HepG2 (cell line): ENCODE results near the gene SNRPD1. TPM values are rescaled to one million over a fixed set of nuclear protein-coding genes. Genes with fewer than 3 reads are reported as not detected.

Experiments used
- AKAP8 ChIP-seq: sonication (generic); formaldehyde crosslinking; IDR thresholded peaks from 2 replicates; pipeline ENCODE4 v1.5.1; 2020; ENCODE audit warnings: mild to moderate bottlenecking, missing genetic modification reagents
- HMG20B ChIP-seq: conservative IDR thresholded peaks from 2 replicates; pipeline ENCODE4 v1.6.1; 2016; ENCODE audit warnings: missing genetic modification reagents, missing compliant biosample characterization
- HNF1A ChIP-seq, 2 experiments: sonication (generic) in 1 of 2; formaldehyde crosslinking in 1 of 2; IDR thresholded peaks; 2 replicates each; pipeline versions ENCODE4 v1.4.0 to v1.6.1; 2016 to 2020; ENCODE audit warnings: borderline replicate concordance in 1 of 2, low read depth in 1 of 2, mild to moderate bottlenecking in 1 of 2, missing genetic modification reagents in 1 of 2
- NR2F6 ChIP-seq, 2 experiments: IDR thresholded peaks; 2 replicates each; pipeline ENCODE4 v1.6.1; 2016; ENCODE audit warnings: antibody characterized with exemption in 1 of 2, mild to moderate bottlenecking in 1 of 2
- PHF21A ChIP-seq: sonication (generic); formaldehyde crosslinking; IDR thresholded peaks from 2 replicates; pipeline ENCODE4 v1.5.0; 2020; ENCODE audit warnings: mild to moderate bottlenecking, missing genetic modification reagents
- STAG1 ChIP-seq: sonication (generic); formaldehyde crosslinking; IDR thresholded peaks from 2 replicates; pipeline ENCODE4 v1.4.0; 2020; ENCODE audit warnings: missing genetic modification reagents
- TAF1 ChIP-seq: sonication (generic); formaldehyde crosslinking; IDR thresholded peaks from 2 replicates; pipeline ENCODE4 v1.4.0; 2020; ENCODE audit warnings: missing genetic modification reagents
- TBX3 ChIP-seq: fragments of 450-650 bp; IDR thresholded peaks from 2 replicates; pipeline ENCODE4 v1.6.1; 2017; ENCODE audit warnings: antibody characterized with exemption, mild to moderate bottlenecking, inconsistent platforms, borderline replicate concordance
- ZC3H4 ChIP-seq: sonication (generic); formaldehyde crosslinking; IDR thresholded peaks from 2 replicates; pipeline ENCODE4 v1.4.0; 2020; ENCODE audit warnings: missing genetic modification reagents, borderline replicate concordance
- ZFP36 ChIP-seq: fragments of 150-350 bp; IDR thresholded peaks from 2 replicates; pipeline ENCODE4 v1.6.1; 2018; ENCODE audit warnings: borderline replicate concordance, low read length, low read depth; ENCODE audit not compliant: partially characterized antibody
- ZNF414 ChIP-seq: sonication (generic); formaldehyde crosslinking; IDR thresholded peaks from 2 replicates; pipeline ENCODE4 v1.5.0; 2020; ENCODE audit warnings: missing genetic modification reagents
- ZNF546 ChIP-seq: sonication (generic); formaldehyde crosslinking; conservative IDR thresholded peaks from 2 replicates; pipeline ENCODE4 v1.8.1; 2023; ENCODE audit warnings: mild to moderate bottlenecking, missing genetic modification reagents
- ZNF556 ChIP-seq: sonication (generic); formaldehyde crosslinking; IDR thresholded peaks from 2 replicates; pipeline ENCODE4 v1.4.0; 2020; ENCODE audit warnings: mild to moderate bottlenecking, missing genetic modification reagents, borderline replicate concordance
- ZNF557 ChIP-seq: sonication (generic); formaldehyde crosslinking; IDR thresholded peaks from 2 replicates; pipeline ENCODE4 v1.4.0; 2020; ENCODE audit warnings: missing genetic modification reagents
- ZNF704 ChIP-seq: sonication (generic); formaldehyde crosslinking; IDR thresholded peaks from 2 replicates; pipeline ENCODE4 v1.8.1; 2023; ENCODE audit warnings: mild to moderate bottlenecking, inconsistent platforms, moderate library complexity, missing genetic modification reagents, borderline replicate concordance
- ZNF746 ChIP-seq: sonication (generic); formaldehyde crosslinking; IDR thresholded peaks from 2 replicates; pipeline ENCODE4 v1.8.0; 2022; ENCODE audit warnings: mild to moderate bottlenecking, missing genetic modification reagents
- ZNF747 ChIP-seq: sonication (generic); formaldehyde crosslinking; IDR thresholded peaks from 2 replicates; pipeline ENCODE4 v1.8.1; 2023; ENCODE audit warnings: missing genetic modification reagents, mild to moderate bottlenecking, borderline replicate concordance
- ZNF879 ChIP-seq: sonication (generic); formaldehyde crosslinking; IDR thresholded peaks from 2 replicates; pipeline ENCODE4 v1.8.1; 2023; ENCODE audit warnings: missing genetic modification reagents
- polyA plus RNA-seq, 8 experiments: library from polyadenylated mRNA; depleted of rRNA in 3 of 8; stranded (reverse) in 7 of 8; unstranded in 1 of 8; fragments of >200 nt; fragmentation: Illumina TruSeq in 4 of 8; extraction: Trizol in 4 of 8; gene quantifications; 2 replicates each; pipeline versions ENCODE4 v1.2.1 to v1.2.3, GENCODE V29; 2011 to 2016; ENCODE audit warnings: low read depth in 4 of 8, missing spikeins in 1 of 8, mixed read lengths in 1 of 8; ENCODE audit not compliant: insufficient read depth in 1 of 8
- total RNA-seq, 5 experiments: library from RNA; depleted of rRNA; stranded (reverse); fragments of >200 nt; fragmentation: Illumina TruSeq; extraction: Trizol; gene quantifications; 2 replicates each; pipeline ENCODE4 v1.2.3, GENCODE V29; 2016; ENCODE audit warnings: low read depth in 1 of 5
- TF ChIP-seq, protein P1 (sequence below): IDR thresholded peaks from 2 replicates; pipeline ENCODE4 v1.6.1; 2016; ENCODE audit warnings: control low read depth

The SNRPD1 gene
- total and polyA plus RNA-seq, 2 of the 13 experiments (the other 11 are each of a cell fraction or from before 2014, with no cell fraction given), result 22.7 to 275 TPM

GRCh38 chr18:21612125-21613039 is at the start of gene SNRPD1 (continued):
- TF ChIP-seq PHF21A, result peak; percentile 45
- peak; percentile 17; the same call in 1 of the 2 replicates for TF ChIP-seq TBX3
- TF ChIP-seq ZC3H4 (CRISPR knock-in tag), result no peak
- TF ChIP-seq HMG20B (CRISPR knock-in tag), result 0 out of 2 replicates have a peak, but pooled peaks have one; percentile 46
- TF ChIP-seq, protein P1, sequence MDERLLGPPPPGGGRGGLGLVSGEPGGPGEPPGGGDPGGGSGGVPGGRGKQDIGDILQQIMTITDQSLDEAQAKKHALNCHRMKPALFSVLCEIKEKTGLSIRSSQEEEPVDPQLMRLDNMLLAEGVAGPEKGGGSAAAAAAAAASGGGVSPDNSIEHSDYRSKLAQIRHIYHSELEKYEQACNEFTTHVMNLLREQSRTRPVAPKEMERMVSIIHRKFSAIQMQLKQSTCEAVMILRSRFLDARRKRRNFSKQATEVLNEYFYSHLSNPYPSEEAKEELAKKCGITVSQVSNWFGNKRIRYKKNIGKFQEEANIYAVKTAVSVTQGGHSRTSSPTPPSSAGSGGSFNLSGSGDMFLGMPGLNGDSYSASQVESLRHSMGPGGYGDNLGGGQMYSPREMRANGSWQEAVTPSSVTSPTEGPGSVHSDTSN (CRISPR knock-in tag), result no peak
- no peak for TF ChIP-seq NR2F6 (IDR thresholded peaks at IDR 0.05)
- TF ChIP-seq NR2F6 (CRISPR knock-in tag; IDR thresholded peaks at IDR 0.05), result peak; percentile 60; the same call in 1 of the 2 replicates
- TF ChIP-seq ZNF746 (CRISPR knock-in tag), result peak; percentile 74
- no peak for TF ChIP-seq HNF1A (IDR thresholded peaks at IDR 0.05; ENCODE audit: low read depth)
- peak; percentile 61; the same call in 1 of the 2 replicates for TF ChIP-seq HNF1A (CRISPR knock-in tag; IDR thresholded peaks at IDR 0.05; ENCODE audit: borderline replicate concordance)
- peak; percentile 98 for TF ChIP-seq ZNF704
- no peak; the same call in 1 of the 2 replicates for TF ChIP-seq ZNF546 (CRISPR knock-in tag)
- no peak for TF ChIP-seq AKAP8 (CRISPR knock-in tag)
- peak; percentile 89 for TF ChIP-seq ZNF414
- TF ChIP-seq ZNF747 (CRISPR knock-in tag), result peak; percentile 98
- no peak; the same call in 1 of the 2 replicates for TF ChIP-seq ZNF879
- TF ChIP-seq ZNF557 (CRISPR knock-in tag), result peak; percentile 67; the same call in 1 of the 2 replicates
- TF ChIP-seq TAF1 (CRISPR knock-in tag), result peak; percentile 97
- TF ChIP-seq ZFP36, result no peak
- peak; percentile 83; the same call in 1 of the 2 replicates for TF ChIP-seq ZNF556 (CRISPR knock-in tag)
- peak; percentile 51 for TF ChIP-seq STAG1 (CRISPR knock-in tag)
